Anterior cingulate cortex (tissue), 58 donors: ENCODE data around the gene GTPBP3.
"Not testable (repeated sequence)": the region's sequence is repeated elsewhere in the genome, so short reads cannot be mapped to it uniquely, and the experiment has no call there.

ENCODE experiments used
- DNase-seq, 58 donors: peaks; one replicate each; lab custom pipeline; 2025; lab: John Stamatoyannopoulos, UW

Gene GTPBP3

DNA sequence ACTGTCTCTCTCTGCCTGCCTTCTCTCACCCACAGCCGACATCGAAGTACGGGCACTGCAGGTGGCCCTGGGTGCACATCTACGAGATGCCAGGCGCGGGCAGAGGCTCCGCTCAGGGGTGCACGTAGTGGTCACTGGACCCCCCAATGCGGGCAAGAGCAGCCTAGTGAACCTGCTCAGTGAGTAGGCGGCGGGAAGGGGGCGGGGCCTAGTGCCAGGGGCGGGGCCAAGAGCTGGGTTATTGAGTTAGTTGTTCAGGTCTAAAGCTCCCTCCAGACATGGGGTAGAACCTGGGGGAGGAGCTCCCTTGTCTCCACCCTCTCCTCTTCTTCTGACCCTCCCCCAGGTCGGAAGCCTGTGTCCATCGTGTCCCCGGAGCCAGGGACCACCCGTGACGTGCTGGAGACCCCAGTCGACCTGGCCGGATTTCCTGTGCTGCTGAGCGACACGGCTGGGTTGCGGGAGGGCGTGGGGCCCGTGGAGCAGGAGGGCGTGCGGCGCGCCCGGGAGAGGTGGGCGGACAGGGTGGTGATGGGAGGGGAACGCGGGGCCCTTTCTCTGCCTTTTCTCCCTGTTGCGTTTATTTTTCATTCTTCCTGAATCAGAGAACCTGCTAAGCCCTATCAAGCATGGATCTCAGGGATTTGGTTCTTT lies 1.9 kb downstream of the GTPBP3 start:
- DNase-seq: no peak

DNA sequence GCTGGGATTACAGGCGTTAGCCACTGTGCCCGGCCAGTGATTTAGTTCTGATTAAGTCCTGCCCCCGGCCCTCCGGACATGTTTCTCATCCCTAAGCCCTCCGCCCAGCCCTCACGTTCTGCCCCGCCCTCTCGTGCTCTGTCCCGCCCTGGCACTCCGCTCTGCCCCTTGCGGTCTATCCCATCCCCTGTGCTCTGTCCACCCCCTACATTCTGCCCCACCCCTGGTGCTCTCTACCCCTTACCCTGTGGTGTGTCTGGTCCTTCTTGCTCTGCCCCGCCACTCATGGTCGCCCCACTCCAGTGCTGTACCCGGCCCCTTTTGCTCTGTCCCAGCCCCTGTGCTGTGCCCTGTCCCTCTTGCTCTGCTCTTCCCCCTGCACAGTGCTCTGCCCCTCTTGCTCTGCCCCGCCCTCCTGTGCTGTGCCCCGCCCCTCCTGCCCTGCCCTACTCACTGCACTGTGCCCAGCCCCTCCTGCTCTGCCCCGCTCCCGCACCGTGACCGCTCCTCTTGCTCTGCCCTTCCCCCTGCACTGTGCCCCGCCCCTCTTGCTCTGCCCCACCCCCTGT lies 3.0 kb downstream of the GTPBP3 start:
- no peak for DNase-seq

DNA sequence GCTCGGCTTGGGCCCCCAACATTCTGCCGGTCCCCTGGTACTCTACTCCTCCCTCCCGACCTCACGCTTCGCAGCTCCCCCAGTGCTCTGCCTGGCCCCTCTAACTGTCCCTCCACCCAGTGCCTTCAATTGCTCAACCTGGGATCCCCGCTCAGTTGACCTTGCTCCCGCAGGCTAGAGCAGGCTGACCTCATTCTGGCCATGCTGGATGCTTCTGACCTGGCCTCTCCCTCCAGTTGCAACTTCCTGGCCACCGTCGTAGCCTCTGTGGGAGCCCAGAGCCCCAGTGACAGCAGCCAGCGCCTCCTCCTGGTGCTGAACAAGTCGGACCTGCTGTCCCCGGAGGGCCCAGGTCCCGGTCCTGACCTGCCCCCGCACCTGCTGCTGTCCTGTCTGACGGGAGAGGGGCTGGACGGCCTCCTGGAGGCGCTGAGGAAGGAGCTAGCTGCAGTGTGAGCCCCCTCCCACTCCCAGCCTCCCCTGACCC lies 3.6 kb downstream of the GTPBP3 start:
- DNase-seq: no peak

DNA sequence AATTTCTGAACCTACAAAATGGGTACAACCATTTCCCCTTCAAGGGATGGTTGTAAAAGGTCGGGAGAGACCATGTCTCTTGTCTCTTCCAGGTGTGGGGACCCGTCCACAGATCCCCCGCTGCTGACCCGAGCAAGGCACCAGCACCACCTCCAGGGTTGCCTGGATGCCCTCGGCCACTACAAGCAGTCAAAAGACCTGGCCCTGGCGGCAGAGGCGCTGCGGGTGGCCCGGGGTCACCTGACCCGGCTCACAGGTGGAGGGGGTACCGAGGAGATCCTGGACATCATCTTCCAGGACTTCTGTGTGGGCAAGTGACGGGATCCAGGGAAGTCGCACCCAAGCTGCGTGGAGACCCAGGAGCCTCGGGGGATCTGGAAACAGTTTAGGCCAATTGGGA lies 4.0 kb downstream of the GTPBP3 start:
- DNase-seq: no peak

DNA sequence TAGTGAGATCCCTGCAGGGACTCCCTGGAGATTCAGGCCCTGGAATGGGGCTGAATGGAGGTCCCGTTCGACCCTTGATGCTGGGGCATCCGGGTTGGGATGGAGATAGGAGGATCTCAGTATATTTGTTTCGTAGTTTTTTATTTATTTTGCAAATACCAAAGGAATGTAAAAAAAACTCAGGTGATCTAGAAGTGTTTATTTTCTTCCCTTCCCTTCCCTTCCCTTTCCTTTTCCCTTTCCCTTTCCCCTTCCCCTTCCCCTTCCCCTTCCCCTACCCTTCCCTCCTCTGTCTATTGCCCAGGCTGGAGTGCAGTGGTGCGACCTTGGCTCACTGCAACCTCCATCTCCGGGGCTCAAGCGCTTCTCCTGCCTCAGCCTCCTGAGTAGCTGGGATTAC lies 4.5 kb downstream of the GTPBP3 start:
- no peak for DNase-seq

DNA sequence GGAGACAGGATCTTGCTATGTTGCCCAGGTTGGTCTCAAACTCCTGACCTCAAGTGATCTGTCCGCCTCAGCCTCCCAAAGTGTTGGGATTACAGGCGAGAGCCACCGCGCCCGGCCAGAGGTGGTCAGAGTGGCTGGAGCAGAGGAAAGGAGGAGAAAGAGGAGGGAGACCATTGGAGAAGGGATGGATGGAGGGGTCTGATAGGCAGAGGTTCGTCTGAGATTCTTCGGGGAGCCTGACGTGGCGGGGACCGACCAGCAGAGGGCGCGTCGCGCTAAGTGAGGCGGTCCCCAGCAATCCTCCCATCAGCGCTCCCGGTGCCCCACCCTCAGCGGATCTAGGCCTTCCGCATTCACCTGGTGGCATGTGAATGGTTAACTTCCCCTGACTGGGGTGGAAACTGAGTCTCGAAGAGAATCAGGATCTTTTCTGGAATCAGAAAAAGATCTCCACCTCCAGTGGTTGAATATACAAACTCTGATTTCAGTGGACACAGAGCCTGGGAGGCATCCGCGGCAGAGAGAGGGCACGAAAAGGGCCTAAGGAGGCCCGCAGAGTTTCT lies 8.8 kb downstream of the GTPBP3 start:
- DNase-seq: peak in 51 of 58 donors; percentile 7 to 84 (median 38)

DNA sequence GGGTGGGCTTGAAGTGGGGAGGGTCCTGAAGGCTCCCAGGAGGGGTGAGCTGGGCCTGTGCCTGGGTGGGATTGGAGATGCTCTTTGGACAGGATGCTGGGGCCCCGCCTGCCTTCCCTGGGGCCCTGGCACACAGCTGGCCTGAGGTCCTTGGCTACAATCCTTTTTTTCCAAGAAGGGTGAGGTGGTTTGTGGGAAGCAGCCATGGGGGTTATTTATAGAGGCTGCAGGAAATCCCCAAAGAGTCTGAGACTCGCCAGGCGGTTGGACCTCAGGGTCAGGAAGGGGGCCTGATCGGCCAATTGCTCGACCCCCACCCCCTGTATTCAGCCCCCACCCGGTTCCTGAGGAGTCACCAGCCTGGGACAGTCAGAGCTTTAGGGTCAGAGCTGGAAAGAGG lies 10.0 kb downstream of the GTPBP3 start:
- no peak for DNase-seq

DNA sequence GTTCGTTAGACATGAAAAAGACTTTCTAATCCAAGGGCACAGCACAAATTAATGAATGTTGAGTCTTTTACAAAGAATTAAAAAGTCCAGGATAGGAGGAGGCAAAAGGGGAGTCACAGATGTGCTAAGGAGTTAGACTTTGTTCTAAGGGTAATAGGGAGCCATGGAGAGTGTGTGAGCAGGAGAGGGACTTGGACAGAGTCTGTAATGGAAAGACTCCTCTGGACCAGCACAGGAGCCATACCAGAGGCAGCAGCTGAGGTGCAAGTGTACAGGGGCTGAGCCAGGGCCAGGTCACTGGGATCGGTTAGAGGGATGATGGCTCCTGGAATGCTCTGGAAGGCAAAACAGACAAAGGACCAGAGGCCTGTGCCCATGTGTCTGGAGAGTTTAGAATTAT lies 10.5 kb downstream of the GTPBP3 start:
- no peak for DNase-seq

DNA sequence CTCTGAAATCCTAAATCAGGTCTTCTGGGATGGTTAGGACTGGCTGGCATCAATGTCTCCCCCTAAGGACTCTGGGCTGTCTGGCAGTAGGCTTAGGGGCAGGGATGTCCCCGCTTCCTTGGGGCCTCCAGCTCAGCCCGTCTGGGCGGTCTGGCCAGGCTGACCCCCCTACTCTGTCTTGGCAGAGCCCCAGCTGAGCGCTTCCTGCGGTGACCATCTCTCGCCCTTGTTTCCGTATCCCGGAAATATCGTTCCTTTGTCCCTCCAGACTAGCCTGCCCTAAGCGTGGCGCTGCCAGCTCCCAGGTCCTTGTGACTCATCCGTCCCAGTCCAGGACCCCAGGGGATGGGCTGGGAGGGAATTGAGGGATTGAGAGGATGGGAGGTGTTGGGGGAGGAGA lies 11.3 kb downstream of the GTPBP3 start:
- DNase-seq: peak in 3 of 58 donors; percentile 28 to 44 (median 29)

DNA sequence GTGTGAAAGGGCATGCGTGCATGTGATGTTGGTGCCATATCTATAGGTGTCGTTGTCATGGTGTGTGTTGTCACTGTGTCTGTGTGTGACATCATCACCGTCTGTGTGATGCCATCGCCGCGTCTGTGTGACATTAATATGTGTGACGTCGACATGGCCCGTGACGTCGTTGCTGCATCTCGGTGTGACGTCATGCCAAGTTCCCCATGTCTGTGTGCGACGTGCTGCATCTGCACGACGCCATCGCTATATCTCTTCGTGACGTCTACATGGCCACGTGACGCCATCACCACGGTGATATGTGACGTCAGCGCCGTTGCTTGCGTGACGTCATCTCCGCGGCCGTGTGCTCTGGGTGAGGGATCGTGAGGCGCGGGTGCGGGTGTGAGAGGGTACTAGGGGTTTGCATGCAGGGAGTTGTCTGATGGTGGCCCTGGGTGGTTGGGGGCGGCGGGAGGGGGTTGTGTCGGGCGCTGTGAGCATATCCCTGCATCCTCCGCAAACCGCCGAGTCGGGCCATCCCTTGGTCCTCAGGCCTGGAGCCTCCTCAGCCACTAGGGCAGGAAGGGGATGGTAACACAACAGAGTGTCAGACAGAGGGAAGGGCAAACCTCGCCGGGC lies 14.6 kb downstream of the GTPBP3 start:
- no peak for DNase-seq

DNA sequence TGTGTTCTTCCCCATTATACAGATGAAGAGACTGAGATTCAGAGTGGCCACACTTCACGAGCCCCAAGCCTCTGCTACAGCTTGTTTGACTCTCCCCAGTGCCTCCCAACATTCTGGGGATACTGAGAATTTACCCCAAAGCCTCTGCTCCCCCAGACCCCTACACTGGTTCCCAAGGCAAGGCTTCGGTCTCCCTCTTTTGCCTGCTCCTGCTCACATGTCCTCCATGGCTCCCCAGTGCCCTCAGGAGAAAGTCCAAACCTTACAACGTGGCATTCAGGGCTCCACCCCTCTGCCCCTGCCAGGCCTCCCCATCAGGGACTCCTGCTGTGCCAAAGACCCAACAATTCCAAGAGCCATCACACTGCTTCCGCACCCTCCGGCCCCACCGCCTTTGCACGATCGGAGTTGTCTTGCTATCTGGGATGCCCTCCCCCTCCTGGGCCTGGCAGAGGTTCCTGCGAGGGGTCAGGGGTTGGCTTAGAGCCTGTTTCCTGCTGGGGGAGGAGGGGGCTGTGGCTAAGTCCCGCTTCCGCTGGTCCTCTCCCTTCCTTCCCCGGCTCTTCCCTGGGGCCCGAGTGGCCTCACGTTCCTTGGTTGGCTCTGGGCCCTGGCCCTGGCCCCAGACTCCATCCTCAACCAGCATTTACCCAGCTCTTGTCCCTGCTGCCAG lies 15.4 kb downstream of the GTPBP3 start:
- peak in 1 of 58 donors; percentile 3 for DNase-seq

DNA sequence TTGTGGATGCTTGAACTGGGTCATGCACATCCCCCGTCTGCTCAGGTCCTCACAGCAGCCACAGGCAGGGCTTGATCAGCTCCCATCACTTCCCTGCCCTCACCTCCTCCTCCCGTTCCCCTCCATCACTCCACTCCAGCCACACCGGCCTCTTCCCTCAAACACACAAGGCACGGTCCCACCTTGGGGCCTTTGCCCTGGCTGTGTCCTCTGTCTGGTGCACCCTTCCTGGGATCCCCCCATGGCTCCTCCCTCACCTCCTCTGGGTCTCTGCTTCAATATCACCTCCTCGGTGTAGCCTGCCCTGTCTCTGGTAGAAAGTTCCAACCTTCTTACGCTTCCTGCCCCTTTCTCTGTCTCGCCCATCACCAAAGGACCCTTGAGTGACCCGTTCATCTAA lies 16.0 kb downstream of the GTPBP3 start:
- DNase-seq: no peak

DNA sequence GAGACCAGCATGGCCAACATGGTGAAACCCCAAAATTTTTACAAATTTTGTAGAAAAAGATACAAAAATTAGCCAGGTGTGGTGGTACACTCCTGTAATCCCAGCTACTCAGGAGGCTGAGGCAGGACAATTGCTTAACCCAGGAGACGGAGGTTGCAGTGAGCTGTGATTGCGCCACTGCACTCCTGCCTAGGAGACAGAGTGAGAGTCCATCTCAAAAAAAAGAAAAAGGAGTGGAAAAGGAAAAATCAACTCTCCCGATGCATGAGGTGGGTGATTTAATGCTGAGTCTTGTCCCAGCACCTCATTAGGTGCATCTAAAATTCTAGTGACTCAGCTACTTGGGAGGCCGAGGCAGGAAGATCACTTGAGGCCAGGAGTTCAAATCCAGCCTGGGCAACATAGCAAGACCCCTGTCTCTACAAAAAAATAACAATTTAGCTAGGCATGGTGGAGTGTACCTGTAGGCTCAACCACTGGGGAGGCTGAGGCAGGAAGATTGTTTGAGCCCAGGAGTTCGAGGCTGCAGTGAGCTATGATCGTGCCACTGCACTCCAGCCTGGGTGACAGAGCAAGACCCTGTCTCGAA lies 19.8 kb downstream of the GTPBP3 start:
- DNase-seq: no peak

DNA sequence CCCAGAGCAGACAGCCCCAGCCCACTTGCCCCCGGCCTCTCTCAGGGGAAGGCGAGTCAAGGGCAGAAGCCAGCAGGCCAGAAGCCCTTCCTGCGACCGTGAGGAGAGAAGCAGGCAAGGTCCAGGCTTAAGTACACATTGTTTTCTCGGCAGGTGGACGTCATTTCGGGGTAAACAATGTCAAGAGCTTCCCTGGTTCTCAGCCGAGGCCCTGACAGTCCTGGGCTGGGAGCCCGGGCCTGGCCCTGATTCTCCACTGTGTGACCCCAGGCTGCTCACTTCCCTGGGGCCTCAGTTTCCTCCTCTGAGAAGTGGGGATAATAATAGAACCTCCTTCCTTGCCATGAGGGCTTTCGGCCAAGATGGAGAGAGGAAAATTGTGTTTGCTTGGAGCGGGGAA lies 20.4 kb downstream of the GTPBP3 start:
- DNase-seq: no peak

DNA sequence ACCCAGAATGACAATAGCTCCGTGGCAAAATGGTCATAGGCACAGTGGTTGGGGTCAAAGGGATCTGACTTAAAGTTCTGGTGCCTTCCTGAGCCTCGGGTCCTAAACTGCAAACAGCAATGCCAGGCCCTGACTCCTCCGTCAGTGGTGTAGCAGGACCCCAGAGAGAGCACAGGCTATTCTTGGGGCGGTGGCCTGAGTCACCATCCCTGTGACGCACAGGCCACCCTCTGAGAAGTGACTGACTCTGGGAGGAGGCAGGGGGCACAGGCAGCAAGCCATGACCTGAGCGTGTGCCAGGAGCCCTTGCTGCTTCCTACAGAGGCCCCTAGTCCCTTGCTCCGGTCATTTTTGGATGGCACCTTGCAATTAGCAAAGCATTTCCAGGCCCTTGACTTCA lies 21.0 kb downstream of the GTPBP3 start:
- no peak for DNase-seq

DNA sequence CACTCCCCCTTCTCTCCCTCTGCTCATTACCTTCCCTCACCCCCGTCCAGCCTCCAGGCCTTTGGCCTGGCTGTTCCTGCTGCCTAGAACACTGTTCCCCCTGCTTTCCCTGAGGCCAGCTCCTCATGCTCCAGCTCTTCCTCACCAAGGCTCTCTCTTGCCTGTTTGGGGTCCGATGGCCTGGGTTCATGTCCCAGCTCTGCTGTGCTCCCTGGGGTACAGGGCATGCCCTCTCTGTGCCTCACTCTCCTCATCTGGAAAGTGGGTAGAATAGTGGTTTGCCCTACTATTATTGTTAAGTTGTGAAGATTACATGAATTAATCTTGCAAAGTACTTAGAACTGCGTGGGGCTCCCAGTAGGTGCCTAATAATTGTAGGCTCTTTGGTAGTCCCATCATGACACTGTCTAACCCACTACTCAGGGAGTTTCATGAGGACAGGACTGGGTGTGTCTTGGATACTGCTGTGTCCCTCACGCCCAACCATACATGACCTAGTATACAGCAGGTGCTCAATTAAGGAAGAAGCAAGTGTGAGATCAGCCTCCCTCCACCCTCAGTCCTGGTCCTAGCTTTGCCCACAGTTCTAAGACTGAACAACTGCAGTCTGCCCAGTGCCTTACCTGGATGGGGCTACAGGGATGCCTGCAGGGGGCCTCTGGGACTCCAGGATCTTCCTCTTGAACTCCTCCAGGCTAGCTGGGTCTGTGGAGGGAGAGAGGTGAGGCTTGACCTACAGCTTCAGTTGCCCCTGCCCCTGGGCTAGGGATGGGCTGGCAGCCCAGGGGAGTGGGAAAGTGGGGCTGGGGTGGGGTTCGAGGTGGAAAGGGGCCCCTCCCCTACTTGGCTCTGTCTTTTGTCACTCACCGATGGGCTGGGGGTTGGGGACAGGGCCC lies 22.8 kb downstream of the GTPBP3 start:
- DNase-seq: no peak

DNA sequence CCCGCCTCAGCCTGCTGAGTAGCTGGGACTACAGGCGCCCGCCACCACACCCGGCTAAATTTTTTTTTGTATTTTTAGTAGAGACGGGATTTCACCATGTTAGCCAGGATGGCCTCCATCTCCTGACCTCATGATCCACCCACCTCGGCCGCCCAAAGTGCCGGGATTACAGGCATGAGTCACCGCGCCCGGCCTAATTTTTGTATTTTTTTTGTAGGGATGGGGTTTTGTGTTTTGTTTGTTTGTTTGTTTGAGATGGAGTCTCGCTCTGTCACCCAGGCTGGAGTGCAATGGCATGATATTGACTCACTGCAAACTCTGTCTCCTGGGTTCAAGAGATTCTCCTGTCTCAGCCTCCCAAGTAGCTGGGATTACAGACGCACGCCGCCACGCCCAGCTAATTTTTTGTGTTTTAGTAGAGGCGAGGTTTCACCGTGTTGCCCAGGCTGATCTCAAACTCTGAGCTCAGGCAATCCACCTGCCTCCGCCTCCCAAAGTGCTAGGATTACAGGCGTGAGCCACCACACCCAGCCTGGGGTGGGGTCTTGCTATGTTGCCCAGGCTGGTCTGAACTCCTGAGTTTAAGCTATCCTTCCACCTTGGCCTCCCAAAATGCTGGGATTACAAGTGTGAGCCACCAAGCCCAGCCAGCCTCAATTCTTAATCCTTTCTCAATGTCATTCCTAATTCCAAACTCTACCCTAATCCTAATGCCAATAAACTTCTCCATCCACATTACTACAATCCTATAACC lies 26.7 kb downstream of the GTPBP3 start:
- DNase-seq: not testable (repeated sequence)

DNA sequence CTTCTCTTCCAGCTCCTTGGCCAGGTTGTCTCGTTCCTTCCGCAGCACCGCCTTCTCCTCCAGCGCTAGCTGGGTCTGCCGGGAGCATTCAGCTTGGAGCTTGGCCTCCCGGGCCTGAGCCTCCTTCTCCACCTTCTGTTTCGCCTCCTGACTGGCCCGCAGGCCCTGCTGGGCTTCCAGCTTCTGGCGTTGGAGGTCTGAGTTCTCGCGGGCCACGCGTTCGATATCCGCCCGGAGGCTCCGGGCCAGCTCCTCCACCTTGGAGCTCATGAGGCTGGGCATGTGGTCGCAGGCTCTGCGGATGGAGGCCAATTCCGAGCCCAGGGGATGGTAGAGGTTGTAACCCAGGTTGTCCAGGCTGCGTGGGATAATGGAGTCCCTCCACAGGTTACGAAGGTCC lies 28.0 kb downstream of the GTPBP3 start:
- no peak for DNase-seq

DNA sequence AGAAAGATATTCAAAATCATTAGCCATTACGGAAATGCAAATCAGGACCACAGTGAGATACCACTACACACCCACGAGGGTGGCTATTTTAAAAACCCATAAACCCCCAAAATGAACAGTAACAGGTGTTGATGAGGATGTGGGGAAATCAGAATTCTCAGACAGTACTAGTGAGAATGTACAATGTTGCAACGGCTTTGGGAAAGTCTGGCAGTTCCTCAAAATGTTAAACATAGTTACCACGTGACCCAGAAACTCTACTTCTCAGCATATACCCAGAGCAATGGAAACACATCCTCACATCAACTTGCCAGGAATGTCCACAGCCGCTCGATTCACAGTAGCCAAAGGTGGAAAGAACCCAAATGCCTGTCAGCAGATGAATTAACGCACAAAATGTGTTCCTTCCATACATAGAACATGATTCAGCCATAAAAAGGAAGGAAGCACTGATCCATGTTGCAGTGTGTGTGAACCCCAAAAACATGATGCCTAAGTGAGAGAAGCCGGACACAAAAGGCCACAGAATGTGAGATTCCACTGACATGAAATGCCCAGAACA lies 32.8 kb downstream of the GTPBP3 start:
- DNase-seq: peak in 30 of 58 donors; percentile 3 to 66 (median 22)
